Astrocyte (in vitro differentiated cells and primary cell): ENCODE measurements around the gene AATF.

Experiments
- CTCF ChIP-seq: IDR thresholded peaks from 2 replicates; pipeline ENCODE4 v1.5.1; 2011; ENCODE audit warnings: low read depth, mild to moderate bottlenecking, inconsistent platforms, low read length, moderate library complexity; ENCODE audit not compliant: insufficient read depth
- EZH2 ChIP-seq: IDR thresholded peaks from 2 replicates; pipeline ENCODE4 v1.6.1; 2012; ENCODE audit warnings: mild to moderate bottlenecking, low read length, inconsistent platforms; ENCODE audit not compliant: insufficient read depth

GRCh38 chr17:37092701-37093100 is 143.9 kb downstream of the AATF start:
- TF ChIP-seq CTCF (no peak), EZH2 (no peak)
